Measurements from ENCODE around the gene PPP2R5C. TPM values are rescaled to one million over a fixed set of nuclear protein-coding genes. Genes with fewer than 3 reads are reported as not detected.
"Not testable (repeated sequence)": the region's sequence is repeated elsewhere in the genome, so short reads cannot be mapped to it uniquely, and the experiment has no call there.

The PPP2R5C gene
- total and polyA plus RNA-seq, 11 donors: 99.4 to 248 (median 204) TPM

DNA sequence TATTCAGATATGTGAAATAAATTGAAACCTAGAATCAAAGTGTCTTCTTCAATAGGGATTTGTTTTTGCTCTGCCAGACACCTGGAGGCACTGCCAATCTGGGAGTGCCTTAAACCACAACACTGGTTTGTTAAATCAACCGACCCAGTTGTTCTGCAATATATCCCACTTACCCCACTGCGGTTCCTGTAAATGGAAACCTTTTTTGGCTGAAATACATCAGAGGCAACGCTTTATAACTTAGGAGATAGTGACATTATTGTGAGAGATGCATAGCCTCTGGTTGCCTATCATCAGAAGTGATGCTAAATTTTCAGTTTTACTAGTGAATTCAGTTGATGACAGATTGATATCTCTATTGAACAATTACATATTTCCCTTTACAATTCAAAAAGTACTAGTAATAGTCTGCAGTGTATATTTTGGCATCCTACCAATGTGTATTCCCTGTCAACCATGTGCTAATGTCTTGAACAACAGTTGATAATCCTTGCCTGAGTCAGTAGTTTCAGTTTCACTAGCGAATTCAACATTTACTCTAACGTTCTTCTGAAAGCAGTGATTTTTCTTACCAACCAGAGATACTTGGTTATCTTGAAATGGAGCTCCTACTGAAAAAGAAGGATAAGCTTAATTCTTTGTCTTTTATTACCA lies 30.5 kb downstream of the PPP2R5C start:
- Histone ChIP-seq H3K4me3 (peak overlapping the region in 9 of 12 donors; percentile 26 to 49 (median 42)), H3K9me3 (peaks cover 0 to 6% (median 0%) of the 10 kb centered on the region in 12 donors), H3K27me3 (no peaks in the 10 kb centered on the region), H3K27ac (peak overlapping the region in 11 of 12 donors; percentile 3 to 86 (median 56)), H3K4me1 (peaks cover 0 to 29% (median 12%) of the 10 kb centered on the region in 12 donors), H3K36me3 (peaks cover 0 to under 1% (median 0%) of the 10 kb centered on the region in 9 donors)
- intact Hi-C loops (cut with DNase I): no loop called here
- TF ChIP-seq, protein P1, sequence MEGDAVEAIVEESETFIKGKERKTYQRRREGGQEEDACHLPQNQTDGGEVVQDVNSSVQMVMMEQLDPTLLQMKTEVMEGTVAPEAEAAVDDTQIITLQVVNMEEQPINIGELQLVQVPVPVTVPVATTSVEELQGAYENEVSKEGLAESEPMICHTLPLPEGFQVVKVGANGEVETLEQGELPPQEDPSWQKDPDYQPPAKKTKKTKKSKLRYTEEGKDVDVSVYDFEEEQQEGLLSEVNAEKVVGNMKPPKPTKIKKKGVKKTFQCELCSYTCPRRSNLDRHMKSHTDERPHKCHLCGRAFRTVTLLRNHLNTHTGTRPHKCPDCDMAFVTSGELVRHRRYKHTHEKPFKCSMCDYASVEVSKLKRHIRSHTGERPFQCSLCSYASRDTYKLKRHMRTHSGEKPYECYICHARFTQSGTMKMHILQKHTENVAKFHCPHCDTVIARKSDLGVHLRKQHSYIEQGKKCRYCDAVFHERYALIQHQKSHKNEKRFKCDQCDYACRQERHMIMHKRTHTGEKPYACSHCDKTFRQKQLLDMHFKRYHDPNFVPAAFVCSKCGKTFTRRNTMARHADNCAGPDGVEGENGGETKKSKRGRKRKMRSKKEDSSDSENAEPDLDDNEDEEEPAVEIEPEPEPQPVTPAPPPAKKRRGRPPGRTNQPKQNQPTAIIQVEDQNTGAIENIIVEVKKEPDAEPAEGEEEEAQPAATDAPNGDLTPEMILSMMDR (IDR thresholded peaks at IDR 0.05): no peak
- TF ChIP-seq POLR2A (IDR thresholded peaks at IDR 0.05): no peak
- ATAC-seq (peak in 2 of 4 donors; percentile 48 to 58), DNase-seq (no peak)
- WGBS, 4 donors: 19 to 30% (median 27%) methylated on average over 5 of the region's 5 CpGs

DNA sequence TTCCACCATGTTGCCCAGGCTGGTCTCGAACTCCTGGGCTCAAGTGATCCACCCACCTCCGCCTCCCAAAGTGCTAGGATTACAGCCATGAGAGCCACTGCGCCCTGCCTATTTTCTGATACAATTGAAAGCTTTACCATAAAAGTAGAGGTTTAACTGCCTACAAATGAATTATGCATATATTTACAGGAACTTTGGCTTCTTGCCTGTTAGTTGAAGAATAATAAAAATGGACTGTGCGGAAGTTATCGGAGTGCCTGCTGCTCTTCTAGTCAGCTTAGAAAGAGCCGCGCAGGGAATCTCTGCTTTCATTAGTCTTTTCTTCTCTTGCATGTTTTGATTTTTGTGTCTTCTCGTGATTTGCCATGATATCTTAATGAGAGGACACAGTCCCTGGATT lies 34.5 kb downstream of the PPP2R5C start:
- H3K4me3 ChIP-seq: no peak overlapping the region
- no peak for ATAC-seq
- no peak for DNase-seq
- 95 to 98% (median 97%) methylated on average over 8 of the region's 8 CpGs for WGBS, 4 donors
- H3K27ac ChIP-seq: peak overlapping the region in 8 of 12 donors; percentile 33 to 87 (median 63)
- H3K9me3 ChIP-seq: peaks cover 0 to 6% (median 0%) of the 10 kb centered on the region in 12 donors
- peaks cover 0 to 40% (median 12%) of the 10 kb centered on the region in 12 donors for H3K4me1 ChIP-seq
- no peak for TF ChIP-seq POLR2A (IDR thresholded peaks at IDR 0.05)
- TF ChIP-seq, protein P1 (IDR thresholded peaks at IDR 0.05): no peak
- H3K27me3 ChIP-seq: no peaks in the 10 kb centered on the region
- peaks cover 0 to 7% (median 0%) of the 10 kb centered on the region in 9 donors for H3K36me3 ChIP-seq
- intact Hi-C loops (cut with DNase I): no loop called here

DNA sequence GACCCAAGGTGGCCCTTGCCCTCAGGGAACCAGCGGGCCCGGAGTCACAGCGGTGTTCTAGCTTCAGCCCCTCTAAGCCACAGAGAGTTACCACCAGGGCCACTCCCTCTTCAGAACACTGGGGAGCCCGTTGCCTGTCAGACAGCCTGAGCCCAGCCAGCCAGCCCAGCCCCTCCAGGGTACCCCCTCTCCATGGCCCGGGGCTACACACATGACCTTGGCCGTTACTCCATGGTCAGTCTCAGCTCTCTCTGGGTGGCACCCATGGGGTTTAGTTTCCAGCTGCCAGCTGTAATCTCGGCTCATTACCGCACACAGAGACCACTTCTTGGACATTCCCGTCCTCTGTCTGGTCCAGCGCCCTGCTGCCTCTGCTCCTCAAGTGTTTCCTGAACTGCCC lies 35.0 kb downstream of the PPP2R5C start:
- WGBS, 4 donors: 65 to 79% (median 74%) methylated on average over 9 to 10 of the region's 10 CpGs
- TF ChIP-seq POLR2A (IDR thresholded peaks at IDR 0.05): no peak
- TF ChIP-seq, protein P1 (IDR thresholded peaks at IDR 0.05): no peak
- Histone ChIP-seq H3K27me3 (no peaks in the 10 kb centered on the region), H3K27ac (peak overlapping the region in 8 of 12 donors; percentile 33 to 87 (median 63)), H3K36me3 (peaks cover 0 to 7% (median 0%) of the 10 kb centered on the region in 9 donors), H3K4me3 (no peak overlapping the region), H3K4me1 (peaks cover 0 to 40% (median 12%) of the 10 kb centered on the region in 12 donors), H3K9me3 (peaks cover 0 to 6% (median 0%) of the 10 kb centered on the region in 12 donors)
- DNase-seq (no peak), ATAC-seq (peak in 3 of 4 donors; percentile 16 to 40 (median 20))
- intact Hi-C loops (cut with DNase I): no loop called here

DNA sequence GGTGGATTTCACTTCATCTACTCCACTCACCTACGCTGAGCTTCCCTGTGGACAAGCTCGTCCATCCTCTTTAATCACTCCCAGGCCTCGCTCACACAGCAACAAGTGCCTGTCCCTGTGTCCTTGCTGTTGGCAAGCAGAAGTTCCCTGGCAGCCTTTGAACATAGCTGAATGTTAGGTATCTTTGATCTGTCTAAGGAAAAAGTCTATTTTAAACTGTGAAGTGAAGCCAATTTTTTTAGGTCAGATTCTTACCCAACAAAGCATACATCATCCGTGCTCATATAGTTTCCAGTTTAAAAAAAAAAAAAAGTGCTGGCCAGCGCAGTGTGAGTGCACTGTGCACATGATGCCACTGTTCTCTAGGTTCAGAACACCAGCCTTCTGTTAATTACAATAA lies 36.3 kb downstream of the PPP2R5C start:
- peak; percentile 86 to 93 (median 91) for ATAC-seq
- no peaks in the 10 kb centered on the region for H3K27me3 ChIP-seq

DNA sequence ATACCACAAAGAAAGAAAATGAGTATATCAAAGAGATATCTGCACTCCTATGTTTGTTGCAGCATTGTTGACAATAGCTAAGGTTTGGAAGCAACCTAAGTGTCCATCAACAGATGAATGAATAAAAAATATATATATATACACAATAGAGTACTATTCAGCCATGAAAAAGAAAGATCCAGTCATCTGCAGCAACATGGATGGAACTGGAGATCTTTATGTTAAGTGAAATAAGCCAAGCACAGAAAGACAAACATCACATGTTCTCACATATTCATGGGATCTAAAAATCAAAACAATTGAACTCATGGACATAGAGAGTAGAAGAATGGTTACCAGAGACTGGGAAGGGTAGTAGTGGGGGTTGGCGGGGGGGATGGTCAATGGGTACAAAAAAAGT lies 42.9 kb downstream of the PPP2R5C start:
- H3K4me3 ChIP-seq; intact Hi-C loops (cut with DNase I); H3K27ac ChIP-seq; H3K27me3 ChIP-seq; ATAC-seq; DNase-seq; H3K36me3 ChIP-seq; H3K9me3 ChIP-seq: not testable (repeated sequence)
- H3K4me1 ChIP-seq: peaks cover 0 to 23% (median 5%) of the 10 kb centered on the region in 12 donors
- 98 to 100% (median 99%) methylated on average over 1 of the region's 1 CpG for WGBS, 4 donors

More for the DNA sequence above, 36.3 kb downstream of the PPP2R5C start:
- peaks cover 0 to 6% (median 0%) of the 10 kb centered on the region in 12 donors for H3K9me3 ChIP-seq
- H3K4me3 ChIP-seq: no peak overlapping the region
- peaks cover 0 to 7% (median 0%) of the 10 kb centered on the region in 9 donors for H3K36me3 ChIP-seq
- peaks cover 0 to 34% (median 4%) of the 10 kb centered on the region in 12 donors for H3K4me1 ChIP-seq
- intact Hi-C loops (cut with DNase I): no loop called here
- TF ChIP-seq, protein P1 (IDR thresholded peaks at IDR 0.05): no peak
- TF ChIP-seq POLR2A (IDR thresholded peaks at IDR 0.05): no peak
- peak in 3 of 5 donors; percentile 46 to 70 (median 68) for DNase-seq
- 46 to 66% (median 56%) methylated on average over 5 of the region's 5 CpGs for WGBS, 4 donors
- peak overlapping the region in 10 of 12 donors; percentile 18 to 87 (median 64) for H3K27ac ChIP-seq

DNA sequence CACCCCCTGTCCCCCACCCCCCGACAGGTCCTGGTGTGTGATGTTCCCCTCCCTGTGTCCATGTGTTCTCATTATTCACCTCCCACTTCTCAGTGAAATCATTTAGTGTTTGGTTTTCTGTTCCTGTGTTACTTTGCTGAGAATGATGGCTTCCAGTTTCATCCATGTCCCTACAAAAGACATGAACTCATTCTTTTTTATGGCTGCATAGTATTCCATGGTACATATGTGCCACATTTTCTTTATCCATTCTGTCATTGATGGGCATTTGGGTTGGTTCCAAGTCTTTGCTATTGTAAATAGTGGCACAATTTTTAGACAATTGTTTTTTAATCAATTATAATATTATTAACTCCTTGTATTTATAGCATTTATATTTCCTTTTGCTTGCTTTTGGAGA lies 44.7 kb downstream of the PPP2R5C start:
- intact Hi-C loops (cut with DNase I): loop anchor here in 2 of 10 donors (5.0 kb wide), 1 partner anchor 34 kb away; no protein-coding TSS in a partner anchor
- not testable (repeated sequence) for ATAC-seq
- 93 to 100% (median 100%) methylated on average over 1 of the region's 1 CpG for WGBS, 4 donors

More for the DNA sequence above, 44.7 kb downstream of the PPP2R5C start:
- H3K9me3 ChIP-seq, H3K27ac ChIP-seq, H3K36me3 ChIP-seq, H3K27me3 ChIP-seq, H3K4me3 ChIP-seq, DNase-seq: not testable (repeated sequence)
- peaks cover 0 to 30% (median 10%) of the 10 kb centered on the region in 12 donors for H3K4me1 ChIP-seq
